Measurements from ENCODE around the gene UBALD1. TPM values are rescaled to one million over a fixed set of nuclear protein-coding genes. Genes with fewer than 3 reads are reported as not detected.

UBALD1 gene
- total RNA-seq, 1 donor from 2014 or later, result 0.97 TPM

GRCh38 chr16:4641895-4642294, 27.2 kb upstream of the UBALD1 start:
- H3K4me3 Mint-ChIP-seq, result no peak overlapping the region

GRCh38 chr16:4641306-4641687, 26.6 kb upstream of the UBALD1 start:
- Mint-ChIP-seq H3K36me3 (peaks cover 13% of the 10 kb centered on the region), H3K27ac (no peak overlapping the region), H3K4me1 (peaks cover 8% of the 10 kb centered on the region), H3K9me3 (no peaks in the 10 kb centered on the region), H3K27me3 (ENCODE audit: insufficient read depth, low read depth) (peaks cover 6% of the 10 kb centered on the region), H3K4me3 (no peak overlapping the region)
- H3K4me1 ChIP-seq, result no peaks in the 10 kb centered on the region
- H3F3A ChIP-seq (ENCODE audit: low read depth), result peaks cover 2% of the 10 kb centered on the region
- H3K27ac ChIP-seq, result no peak overlapping the region
- no peaks in the 10 kb centered on the region for H3K36me3 ChIP-seq
- no peaks in the 10 kb centered on the region for H3K27me3 ChIP-seq
- no peaks in the 10 kb centered on the region for H3K9me3 ChIP-seq (ENCODE audit: low read depth)
- H3K4me2 ChIP-seq, result no peak overlapping the region
- no peak overlapping the region for H2AFZ ChIP-seq (replicated peaks)
- peaks cover 86% of the 10 kb centered on the region for H3K79me2 ChIP-seq (ENCODE audit: low read depth)
- no peak overlapping the region for H3K9ac ChIP-seq
- no peak for DNase-seq (ENCODE audit: low spot score)
- no peak overlapping the region for H3K4me3 ChIP-seq
- peaks cover 55% of the 10 kb centered on the region for H4K20me1 ChIP-seq (ENCODE audit: low read depth)
- no peak for TF ChIP-seq CTCF (IDR thresholded peaks at IDR 0.05)
- TF ChIP-seq EZH2phosphoT487 (IDR thresholded peaks at IDR 0.05), result no peak
- TF ChIP-seq EZH2 (IDR thresholded peaks at IDR 0.05), result no peak

More at GRCh38 chr16:4641895-4642294, 27.2 kb upstream of the UBALD1 start:
- Histone ChIP-seq H4K20me1 (ENCODE audit: low read depth) (peaks cover 50% of the 10 kb centered on the region), H3K4me1 (no peaks in the 10 kb centered on the region), H3K27me3 (no peaks in the 10 kb centered on the region), H3K9me3 (ENCODE audit: low read depth) (no peaks in the 10 kb centered on the region), H3K79me2 (ENCODE audit: low read depth) (peaks cover 86% of the 10 kb centered on the region), H3F3A (ENCODE audit: low read depth) (peaks cover 2% of the 10 kb centered on the region), H3K36me3 (no peaks in the 10 kb centered on the region), H3K4me3 (no peak overlapping the region), H3K27ac (no peak overlapping the region), H2AFZ (replicated peaks) (no peak overlapping the region), H3K9ac (no peak overlapping the region), H3K4me2 (no peak overlapping the region)
- DNase-seq (ENCODE audit: low spot score), result no peak
- Mint-ChIP-seq H3K9me3 (no peaks in the 10 kb centered on the region), H3K27ac (no peak overlapping the region), H3K4me1 (peaks cover 6% of the 10 kb centered on the region), H3K27me3 (ENCODE audit: insufficient read depth, low read depth) (peaks cover 4% of the 10 kb centered on the region), H3K36me3 (peaks cover 9% of the 10 kb centered on the region)
- no peak for TF ChIP-seq EZH2phosphoT487 (IDR thresholded peaks at IDR 0.05)
- TF ChIP-seq EZH2 (IDR thresholded peaks at IDR 0.05), result no peak
- TF ChIP-seq CTCF (IDR thresholded peaks at IDR 0.05), result no peak

- H2AFZ ChIP-seq (replicated peaks), result no peak overlapping the region
- no peak overlapping the region for H3K9ac ChIP-seq
- no peaks in the 10 kb centered on the region for H3K36me3 ChIP-seq
- H3K4me3 Mint-ChIP-seq, result no peak overlapping the region
- H3K36me3 Mint-ChIP-seq, result peaks cover 15% of the 10 kb centered on the region
- no peaks in the 10 kb centered on the region for H3K27me3 ChIP-seq
- no peak for TF ChIP-seq CTCF (IDR thresholded peaks at IDR 0.05)
- peaks cover 10% of the 10 kb centered on the region for H3K4me1 Mint-ChIP-seq
- no peak overlapping the region for H3K4me3 ChIP-seq
- no peak overlapping the region for H3K27ac ChIP-seq
- DNase-seq (ENCODE audit: low spot score), result no peak
- no peak overlapping the region for H3K4me2 ChIP-seq
- H3K27me3 Mint-ChIP-seq (ENCODE audit: insufficient read depth, low read depth), result peaks cover 6% of the 10 kb centered on the region
- H3K79me2 ChIP-seq (ENCODE audit: low read depth), result peaks cover 85% of the 10 kb centered on the region
- peaks cover 61% of the 10 kb centered on the region for H4K20me1 ChIP-seq (ENCODE audit: low read depth)
- no peaks in the 10 kb centered on the region for H3K4me1 ChIP-seq
- peaks cover 2% of the 10 kb centered on the region for H3F3A ChIP-seq (ENCODE audit: low read depth)
- no peak overlapping the region for H3K27ac Mint-ChIP-seq
- no peaks in the 10 kb centered on the region for H3K9me3 ChIP-seq (ENCODE audit: low read depth)
- no peaks in the 10 kb centered on the region for H3K9me3 Mint-ChIP-seq
Observed at GRCh38 chr16:4640572-4641305, 26.1 kb upstream of the UBALD1 start.
